ENCODE data around the gene KIFC3.
"Not testable (repeated sequence)": the region's sequence is repeated elsewhere in the genome, so short reads cannot be mapped to it uniquely, and the experiment has no call there.

Gene KIFC3

DNA sequence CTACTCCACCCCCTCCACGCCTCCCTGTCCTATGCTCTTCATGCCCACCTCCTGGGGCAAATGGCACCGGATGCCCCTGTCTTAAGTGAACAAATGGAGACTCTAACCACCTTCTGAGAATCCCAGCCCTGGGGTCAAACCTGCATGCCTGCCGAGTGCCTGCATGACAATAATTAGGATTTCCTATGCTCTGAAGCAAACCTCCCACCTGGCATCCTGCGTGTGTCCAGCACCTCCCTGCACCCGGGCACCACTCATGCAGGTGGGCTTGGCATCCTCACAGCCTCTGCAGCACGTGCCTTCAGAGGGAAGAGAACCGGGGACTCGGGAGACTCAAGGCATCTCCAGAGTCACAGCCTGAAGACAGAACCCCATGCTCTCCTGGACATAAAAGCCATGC lies 11.2 kb upstream of the KIFC3 start:
- H3K4me3 ChIP-seq (ENCODE audit: low read length) = no peak overlapping the region
- no peak overlapping the region for H2AFZ ChIP-seq (ENCODE audit: low read length)
- H3K27ac ChIP-seq (ENCODE audit: low read length) = no peak overlapping the region
- H4K20me1 ChIP-seq (ENCODE audit: insufficient read depth, low read length) = no peaks in the 10 kb centered on the region
- peaks cover 51% of the 10 kb centered on the region for H3K4me1 ChIP-seq (ENCODE audit: low read length)
- H3K79me2 ChIP-seq (ENCODE audit: low read length) = no peaks in the 10 kb centered on the region
- no peaks in the 10 kb centered on the region for H3K27me3 ChIP-seq (replicated peaks; ENCODE audit: insufficient read depth, low read length)
- H3K9ac ChIP-seq (ENCODE audit: low read length) = no peak overlapping the region
- H3K4me2 ChIP-seq (ENCODE audit: low read depth, low read length) = no peak overlapping the region
- H3K9me3 ChIP-seq (replicated peaks; ENCODE audit: insufficient read depth, low read length) = no peaks in the 10 kb centered on the region
- H3F3A ChIP-seq (ENCODE audit: insufficient read depth, low read length) = peaks cover 41% of the 10 kb centered on the region
- H3K36me3 ChIP-seq (replicated peaks; ENCODE audit: insufficient read depth, low read length) = no peaks in the 10 kb centered on the region
- TF ChIP-seq EZH2phosphoT487 (IDR thresholded peaks at IDR 0.05; ENCODE audit: low read length) (no peak), CTCF (IDR thresholded peaks at IDR 0.05; ENCODE audit: low read length) (no peak), EZH2 (optimal IDR thresholded peaks at IDR 0.05; ENCODE audit: low read depth, low read length) (no peak)
- no peak for DNase-seq
- no peaks in the 10 kb centered on the region for H3K9me2 ChIP-seq (replicated peaks; ENCODE audit: insufficient read depth, low read length)

- Histone ChIP-seq H3K4me1 (ENCODE audit: low read length) (peaks cover 46% of the 10 kb centered on the region), H3K4me2 (ENCODE audit: low read depth, low read length) (peak overlapping the region; percentile 81; the same call in 1 of the 2 replicates), H3F3A (ENCODE audit: insufficient read depth, low read length) (peaks cover 35% of the 10 kb centered on the region)
- H3K9me3 ChIP-seq (replicated peaks; ENCODE audit: insufficient read depth, low read length); H3K27me3 ChIP-seq (replicated peaks; ENCODE audit: insufficient read depth, low read length); H3K4me3 ChIP-seq (ENCODE audit: low read length); H3K36me3 ChIP-seq (replicated peaks; ENCODE audit: insufficient read depth, low read length); H3K27ac ChIP-seq (ENCODE audit: low read length); H2AFZ ChIP-seq (ENCODE audit: low read length); DNase-seq; H3K9ac ChIP-seq (ENCODE audit: low read length); H3K9me2 ChIP-seq (replicated peaks; ENCODE audit: insufficient read depth, low read length); H3K79me2 ChIP-seq (ENCODE audit: low read length); H4K20me1 ChIP-seq (ENCODE audit: insufficient read depth, low read length): not testable (repeated sequence)
Measured at GRCh38 chr16:57811340-57811739, 9.0 kb upstream of the KIFC3 start.

DNA sequence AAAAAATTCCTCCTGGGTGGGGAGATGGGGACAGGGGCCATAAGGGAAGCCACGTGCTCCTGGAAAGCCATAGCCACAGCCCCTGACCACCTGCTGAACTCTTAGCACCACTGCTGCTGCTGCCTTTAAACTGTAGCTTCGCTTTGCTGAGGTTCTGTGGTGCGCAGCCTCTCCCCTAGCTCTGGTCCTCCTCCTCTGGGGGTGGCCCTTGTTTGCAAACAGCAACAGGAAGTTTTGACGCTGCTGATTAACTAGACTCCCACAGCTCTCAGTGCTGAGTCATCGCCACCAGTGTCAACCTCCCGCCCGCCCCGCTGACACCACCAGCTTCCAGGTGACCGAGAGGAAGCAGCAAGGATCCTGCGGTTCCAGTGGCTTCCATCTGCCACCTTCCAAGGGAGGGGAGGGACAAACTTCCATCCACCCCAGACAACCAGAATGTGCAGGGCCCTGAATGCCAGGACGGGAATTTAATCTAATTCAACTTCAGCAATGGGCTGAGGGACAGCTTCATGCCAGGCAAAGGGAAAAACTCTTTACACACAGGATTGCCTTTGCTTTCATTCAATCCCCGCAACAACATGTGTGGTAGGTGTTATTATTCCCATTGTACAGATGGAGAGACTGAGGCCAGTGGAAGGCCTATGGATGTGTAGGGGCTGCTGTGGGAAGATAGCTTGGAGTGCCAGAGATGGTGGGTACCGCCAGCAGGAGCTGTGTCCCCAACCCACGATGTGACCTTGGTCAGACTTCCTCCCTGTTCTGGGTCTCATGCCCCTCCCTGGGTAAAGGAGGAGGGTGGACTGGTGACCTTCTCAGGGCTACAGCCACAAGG lies 8.1 kb upstream of the KIFC3 start:
- peaks cover 26% of the 10 kb centered on the region for H3F3A ChIP-seq (ENCODE audit: insufficient read depth, low read length)
- H3K27ac ChIP-seq (ENCODE audit: low read length) = peak overlapping the region; percentile 88
- no peaks in the 10 kb centered on the region for H3K27me3 ChIP-seq (replicated peaks; ENCODE audit: insufficient read depth, low read length)
- no peaks in the 10 kb centered on the region for H4K20me1 ChIP-seq (ENCODE audit: insufficient read depth, low read length)
- TF ChIP-seq EZH2 (optimal IDR thresholded peaks at IDR 0.05; ENCODE audit: low read depth, low read length) = no peak
- no peak for TF ChIP-seq EZH2phosphoT487 (IDR thresholded peaks at IDR 0.05; ENCODE audit: low read length)
- TF ChIP-seq CTCF (IDR thresholded peaks at IDR 0.05; ENCODE audit: low read length) = no peak
- H3K4me2 ChIP-seq (ENCODE audit: low read depth, low read length) = peak overlapping the region; percentile 81
- no peaks in the 10 kb centered on the region for H3K36me3 ChIP-seq (replicated peaks; ENCODE audit: insufficient read depth, low read length)
- H3K4me1 ChIP-seq (ENCODE audit: low read length) = peaks cover 37% of the 10 kb centered on the region
- peak; percentile 96 for DNase-seq
- no peaks in the 10 kb centered on the region for H3K9me2 ChIP-seq (replicated peaks; ENCODE audit: insufficient read depth, low read length)
- H3K4me3 ChIP-seq (ENCODE audit: low read length) = peak overlapping the region; percentile 14; the same call in 1 of the 2 replicates
- H3K9ac ChIP-seq (ENCODE audit: low read length) = peak overlapping the region; percentile 61
- H3K79me2 ChIP-seq (ENCODE audit: low read length) = no peaks in the 10 kb centered on the region
- no peaks in the 10 kb centered on the region for H3K9me3 ChIP-seq (replicated peaks; ENCODE audit: insufficient read depth, low read length)
- H2AFZ ChIP-seq (ENCODE audit: low read length) = peak overlapping the region; percentile 64
